A673 (cell line): ENCODE results near the gene CACNA2D3.

Experiments
- EZH2 ChIP-seq: fragments of 200-600 bp; sonication (generic); IDR thresholded peaks from 2 replicates; pipeline ENCODE4 v1.6.1; 2017; ENCODE audit warnings: borderline replicate concordance, low read depth, mild to moderate bottlenecking, mixed read lengths, antibody characterized with exemption, low read length; ENCODE audit not compliant: poor library complexity, severe bottlenecking
- TF ChIP-seq, protein P1 (sequence below): fragments of 300-800, 200-600 bp; sonication (generic); conservative IDR thresholded peaks from 2 replicates; pipeline ENCODE4 v1.5.1; 2017; ENCODE audit warnings: low read depth, mild to moderate bottlenecking, antibody characterized with exemption, low read length, moderate library complexity, mixed read lengths

DNA sequence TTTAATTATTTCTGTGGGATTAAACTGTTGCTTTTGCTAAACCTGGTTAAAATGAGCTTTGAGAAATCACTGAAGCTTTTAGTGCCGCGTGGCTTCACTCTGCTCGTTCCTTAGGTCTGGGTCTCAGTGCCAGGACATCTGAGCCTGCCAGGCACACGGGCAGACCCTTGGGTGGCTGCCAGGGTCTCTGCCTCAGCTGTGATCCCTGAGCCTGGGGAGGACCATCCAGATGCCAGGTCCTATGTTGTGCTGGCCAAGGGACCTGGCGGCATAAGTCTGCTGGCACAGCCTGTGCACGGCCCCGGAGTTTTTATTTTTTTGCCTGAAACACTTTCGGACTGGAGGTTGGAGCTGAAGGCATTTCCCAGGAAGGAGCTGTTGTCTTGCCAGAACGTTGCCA lies 477.4 kb downstream of the CACNA2D3 start:
- TF ChIP-seq EZH2, result no peak
- TF ChIP-seq, protein P1, sequence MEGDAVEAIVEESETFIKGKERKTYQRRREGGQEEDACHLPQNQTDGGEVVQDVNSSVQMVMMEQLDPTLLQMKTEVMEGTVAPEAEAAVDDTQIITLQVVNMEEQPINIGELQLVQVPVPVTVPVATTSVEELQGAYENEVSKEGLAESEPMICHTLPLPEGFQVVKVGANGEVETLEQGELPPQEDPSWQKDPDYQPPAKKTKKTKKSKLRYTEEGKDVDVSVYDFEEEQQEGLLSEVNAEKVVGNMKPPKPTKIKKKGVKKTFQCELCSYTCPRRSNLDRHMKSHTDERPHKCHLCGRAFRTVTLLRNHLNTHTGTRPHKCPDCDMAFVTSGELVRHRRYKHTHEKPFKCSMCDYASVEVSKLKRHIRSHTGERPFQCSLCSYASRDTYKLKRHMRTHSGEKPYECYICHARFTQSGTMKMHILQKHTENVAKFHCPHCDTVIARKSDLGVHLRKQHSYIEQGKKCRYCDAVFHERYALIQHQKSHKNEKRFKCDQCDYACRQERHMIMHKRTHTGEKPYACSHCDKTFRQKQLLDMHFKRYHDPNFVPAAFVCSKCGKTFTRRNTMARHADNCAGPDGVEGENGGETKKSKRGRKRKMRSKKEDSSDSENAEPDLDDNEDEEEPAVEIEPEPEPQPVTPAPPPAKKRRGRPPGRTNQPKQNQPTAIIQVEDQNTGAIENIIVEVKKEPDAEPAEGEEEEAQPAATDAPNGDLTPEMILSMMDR, result no peak
